MCF 10A (cell line): Measurements from ENCODE around the gene PAX5. TPM values are rescaled to one million over a fixed set of nuclear protein-coding genes. Genes with fewer than 3 reads are reported as not detected.
A peak's percentile ranks its signal among the peaks of the same experiment; 100 is the strongest.
"Not testable (repeated sequence)": the region's sequence is repeated elsewhere in the genome, so short reads cannot be mapped to it uniquely, and the experiment has no call there.

Experiments
- BruUV-seq: library from RNA; stranded (reverse); fragments of 400-500 nt; replicated peaks from 2 replicates; lab custom pipeline; 2021; lab: Mats Ljungman, UMichigan
- CTCF ChIA-PET: fragments of 300-600 bp; sonication (Branson Sonifier 250); formaldehyde crosslinking; extraction: SDS; loops from one replicate; lab custom pipeline; 2021; ENCODE audit warnings: antibody characterized with exemption, inconsistent platforms; lab: Yijun Ruan, JAX
- POLR2A ChIA-PET: fragments of 300-600, 350-650 bp; sonication (Branson Sonifier 250); formaldehyde crosslinking; extraction: SDS; loops from one replicate; lab custom pipeline; 2020; ENCODE audit warnings: antibody characterized with exemption, inconsistent platforms; lab: Yijun Ruan, JAX
- DNase-seq: peaks from one replicate; pipeline ENCODE4 v3.0.0-alpha.2; 2018; ENCODE audit not compliant: unreplicated experiment
- H3K27ac Mint-ChIP-seq: one replicate; pipeline ENCODE4 v1.8.0; 2022; ENCODE audit warnings: mild to moderate bottlenecking, low read depth, mixed read lengths; ENCODE audit not compliant: unreplicated experiment
- H3K27me3 Mint-ChIP-seq: one replicate; pipeline ENCODE4 v1.8.0; 2022; ENCODE audit warnings: mixed read lengths; ENCODE audit not compliant: insufficient read depth, unreplicated experiment
- H3K36me3 Mint-ChIP-seq: one replicate; pipeline ENCODE4 v1.8.0; 2022; ENCODE audit warnings: mild to moderate bottlenecking, moderate library complexity, mixed read lengths; ENCODE audit not compliant: insufficient read depth, unreplicated experiment
- H3K4me1 Mint-ChIP-seq: one replicate; pipeline ENCODE4 v1.8.0; 2022; ENCODE audit warnings: mixed read lengths; ENCODE audit not compliant: insufficient read depth, unreplicated experiment
- H3K4me3 Mint-ChIP-seq: one replicate; pipeline ENCODE4 v1.8.0; 2022; ENCODE audit warnings: mild to moderate bottlenecking, moderate library complexity, mixed read lengths; ENCODE audit not compliant: unreplicated experiment
- H3K9me3 Mint-ChIP-seq: one replicate; pipeline ENCODE4 v1.8.0; 2022; ENCODE audit warnings: mixed read lengths; ENCODE audit not compliant: unreplicated experiment
- intact Hi-C: fragments of 100-400 bp; cut with micrococcal nuclease; formaldehyde crosslinking; loops from 2 replicates; pipeline ENCODE4 v1.14.1; 2022
- total RNA-seq: library from RNA; stranded (reverse); gene quantifications from 2 replicates; pipeline ENCODE4 v1.2.3, GENCODE V29; 2022
- TF ChIP-seq, protein P1 (sequence below): fragments of 200-600 bp; IDR thresholded peaks from one replicate; pipeline ENCODE4 v1.8.0; 2022; ENCODE audit warnings: antibody characterized with exemption, mild to moderate bottlenecking; ENCODE audit not compliant: unreplicated experiment

PAX5 gene
- total RNA-seq, 1 experiment from 2014 or later, result not detected

DNA sequence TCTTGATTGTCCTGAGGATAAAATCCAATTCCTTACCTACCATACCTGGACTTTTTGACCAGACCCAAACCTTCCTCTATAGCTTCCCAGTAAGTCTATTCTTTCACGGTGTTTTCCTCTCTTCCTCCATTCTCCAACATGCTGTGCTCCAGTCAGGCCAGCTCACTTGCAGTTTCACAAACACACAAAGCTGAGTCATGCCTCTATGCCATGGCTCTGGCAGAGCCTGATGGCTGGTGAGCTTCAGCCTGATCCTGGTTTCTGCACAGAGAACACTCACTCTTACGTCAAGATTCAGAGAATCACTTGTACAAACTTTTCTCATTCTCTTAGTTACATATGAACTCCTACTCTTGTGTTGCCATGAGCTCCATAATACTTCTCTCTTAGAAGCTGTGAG, 27.7 kb upstream of the PAX5 start:
- no peak overlapping the region for H3K27ac Mint-ChIP-seq
- ChIA-PET POLR2A (interaction anchor here (0.8 to 1.0 kb wide), 2 partner anchors 17 to 58 kb away, joined by 3 to 4 read pairs; partner anchors contain the start of gene ZCCHC7), CTCF (interaction anchor here (0.5 to 1.1 kb wide), 2 partner anchors 103 to 189 kb away, joined by 3 read pairs; no protein-coding TSS in a partner anchor)
- no peaks in the 10 kb centered on the region for H3K36me3 Mint-ChIP-seq
- TF ChIP-seq, protein P1, sequence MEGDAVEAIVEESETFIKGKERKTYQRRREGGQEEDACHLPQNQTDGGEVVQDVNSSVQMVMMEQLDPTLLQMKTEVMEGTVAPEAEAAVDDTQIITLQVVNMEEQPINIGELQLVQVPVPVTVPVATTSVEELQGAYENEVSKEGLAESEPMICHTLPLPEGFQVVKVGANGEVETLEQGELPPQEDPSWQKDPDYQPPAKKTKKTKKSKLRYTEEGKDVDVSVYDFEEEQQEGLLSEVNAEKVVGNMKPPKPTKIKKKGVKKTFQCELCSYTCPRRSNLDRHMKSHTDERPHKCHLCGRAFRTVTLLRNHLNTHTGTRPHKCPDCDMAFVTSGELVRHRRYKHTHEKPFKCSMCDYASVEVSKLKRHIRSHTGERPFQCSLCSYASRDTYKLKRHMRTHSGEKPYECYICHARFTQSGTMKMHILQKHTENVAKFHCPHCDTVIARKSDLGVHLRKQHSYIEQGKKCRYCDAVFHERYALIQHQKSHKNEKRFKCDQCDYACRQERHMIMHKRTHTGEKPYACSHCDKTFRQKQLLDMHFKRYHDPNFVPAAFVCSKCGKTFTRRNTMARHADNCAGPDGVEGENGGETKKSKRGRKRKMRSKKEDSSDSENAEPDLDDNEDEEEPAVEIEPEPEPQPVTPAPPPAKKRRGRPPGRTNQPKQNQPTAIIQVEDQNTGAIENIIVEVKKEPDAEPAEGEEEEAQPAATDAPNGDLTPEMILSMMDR, result no peak
- DNase-seq, result peak; percentile 57
- intact Hi-C loops, result no loop called here
- peaks cover 6% of the 10 kb centered on the region for H3K4me1 Mint-ChIP-seq
- H3K4me3 Mint-ChIP-seq, result no peak overlapping the region
- H3K9me3 Mint-ChIP-seq, result no peaks in the 10 kb centered on the region
- no TSS peak for BruUV-seq
- H3K27me3 Mint-ChIP-seq, result peaks cover 49% of the 10 kb centered on the region

DNA sequence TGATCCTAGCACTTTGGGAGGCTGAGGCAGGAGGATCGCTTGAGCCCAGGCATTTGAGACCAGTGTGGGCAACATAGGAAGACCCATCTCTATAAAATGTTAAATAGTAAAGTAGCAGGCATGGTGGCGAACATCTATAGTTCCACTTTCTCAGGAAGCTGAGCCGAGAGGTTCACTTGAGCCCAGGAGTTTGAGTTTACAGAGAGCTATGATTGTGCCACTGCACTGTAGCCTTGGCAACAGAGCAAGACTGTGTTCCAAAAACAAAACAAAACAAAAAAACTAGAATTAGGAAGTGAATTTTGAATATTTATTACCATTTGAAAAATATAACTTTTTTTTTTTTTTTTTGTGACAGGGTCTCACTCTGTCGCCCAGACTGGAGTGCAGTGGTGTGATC, 26.8 kb upstream of the PAX5 start:
- H3K4me1 Mint-ChIP-seq, result peaks cover 6% of the 10 kb centered on the region
- no TSS peak for BruUV-seq
- ChIA-PET CTCF (interaction anchor here (0.6 to 1.1 kb wide), 2 partner anchors 153 to 188 kb away, joined by 3 read pairs; no protein-coding TSS in a partner anchor), POLR2A (no interaction called here)
- intact Hi-C loops, result no loop called here
- no peaks in the 10 kb centered on the region for H3K9me3 Mint-ChIP-seq
- TF ChIP-seq, protein P1, result no peak
- DNase-seq, result no peak
- no peaks in the 10 kb centered on the region for H3K36me3 Mint-ChIP-seq
- H3K4me3 Mint-ChIP-seq, result no peak overlapping the region
- H3K27ac Mint-ChIP-seq, result no peak overlapping the region
- peaks cover 49% of the 10 kb centered on the region for H3K27me3 Mint-ChIP-seq

DNA sequence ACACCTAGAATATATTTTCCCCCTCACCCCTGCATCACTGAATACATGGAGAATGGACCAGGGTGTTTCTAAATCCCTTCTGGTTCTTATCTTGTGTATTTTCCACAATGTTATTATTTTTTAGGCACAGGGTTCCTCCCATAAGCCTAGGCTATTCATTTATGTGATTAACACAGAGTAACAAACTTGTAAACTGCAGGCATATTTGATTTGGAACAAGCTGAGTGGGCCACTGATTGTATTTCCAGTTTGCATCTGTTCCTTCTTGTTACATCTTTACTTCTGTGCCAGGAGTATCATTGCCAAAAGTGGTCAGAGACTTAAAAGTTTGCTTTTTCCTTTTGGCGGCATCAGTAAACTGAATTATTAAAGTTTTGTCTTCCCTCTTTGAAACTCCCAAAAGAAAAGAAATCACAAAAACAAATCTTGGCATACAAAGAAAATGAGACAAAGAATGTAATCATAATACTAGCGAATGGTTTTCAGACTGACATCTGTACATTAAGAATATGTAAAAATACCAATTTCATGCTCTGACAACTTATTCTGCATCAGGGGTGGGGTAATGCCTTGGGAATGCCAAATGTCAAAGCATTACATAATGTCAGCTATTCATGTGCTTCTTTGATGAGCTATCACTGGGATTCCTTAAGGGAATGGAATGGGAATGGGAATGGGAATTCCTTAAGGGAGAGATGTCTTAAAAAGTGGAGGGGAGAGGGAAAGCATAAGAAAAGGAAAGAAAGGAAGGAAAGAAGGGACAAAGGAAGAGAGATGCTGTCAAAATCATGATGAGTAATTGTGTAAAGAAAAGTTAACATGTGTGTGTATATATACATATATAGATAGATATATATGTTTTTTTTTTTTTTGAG, 22.2 kb upstream of the PAX5 start:
- H3K27me3 Mint-ChIP-seq, result peaks cover 78% of the 10 kb centered on the region
- H3K4me3 Mint-ChIP-seq, result no peak overlapping the region
- ChIA-PET CTCF (interaction anchor here (0.6 kb wide), 1 partner anchor 21 kb away, joined by 3 read pairs; no protein-coding TSS in a partner anchor), POLR2A (interaction anchor here (0.6 kb wide), 1 partner anchor 265 kb away, joined by 3 read pairs; no protein-coding TSS in a partner anchor)
- H3K27ac Mint-ChIP-seq, result no peak overlapping the region
- BruUV-seq, result no TSS peak
- H3K9me3 Mint-ChIP-seq, result no peaks in the 10 kb centered on the region
- no peak for DNase-seq
- TF ChIP-seq, protein P1, result no peak
- peaks cover 6% of the 10 kb centered on the region for H3K36me3 Mint-ChIP-seq
- no peaks in the 10 kb centered on the region for H3K4me1 Mint-ChIP-seq
- intact Hi-C loops, result no loop called here

DNA sequence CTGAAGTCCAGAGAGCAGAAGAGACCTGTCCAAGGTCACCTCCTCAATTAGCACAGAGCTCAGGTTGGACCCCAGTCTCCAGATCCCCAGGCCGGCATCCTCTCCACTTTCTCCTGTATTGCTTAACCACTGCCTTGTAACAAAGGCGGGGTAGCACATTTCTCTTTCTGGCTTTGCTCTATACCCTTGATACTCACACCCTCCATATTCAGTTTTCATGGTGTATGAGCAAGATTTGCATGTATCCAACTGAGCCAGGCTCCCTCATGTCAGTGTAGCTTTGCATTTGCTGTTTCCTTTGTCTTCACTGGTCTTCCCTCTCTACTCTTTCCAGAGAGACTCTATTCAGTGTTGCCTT, 20.3 kb upstream of the PAX5 start:
- H3K4me3 Mint-ChIP-seq, POLR2A ChIA-PET, BruUV-seq, intact Hi-C loops, H3K9me3 Mint-ChIP-seq, DNase-seq, H3K36me3 Mint-ChIP-seq, H3K27ac Mint-ChIP-seq, H3K4me1 Mint-ChIP-seq: not testable (repeated sequence)
- peaks cover 94% of the 10 kb centered on the region for H3K27me3 Mint-ChIP-seq
- CTCF ChIA-PET, result interaction anchor here (0.6 to 0.9 kb wide), 3 partner anchors 96 to 275 kb away, joined by 3 to 4 read pairs (median 3); no protein-coding TSS in a partner anchor
